K562 (cell line): ENCODE measurements around the gene ORAI3. TPM values are rescaled to one million over a fixed set of nuclear protein-coding genes. Genes with fewer than 3 reads are reported as not detected.

Experiments
- KLF13 ChIP-seq: fragments of 450-650 bp; IDR thresholded peaks from 2 replicates; pipeline ENCODE4 v1.6.1; 2016; ENCODE audit warnings: missing genetic modification characterization, low read depth, mild to moderate bottlenecking, missing compliant biosample characterization, moderate library complexity, borderline replicate concordance
- POLR3A ChIP-seq: IDR thresholded peaks from 2 replicates; pipeline ENCODE4 v1.6.1; 2011; ENCODE audit warnings: borderline replicate concordance, mild to moderate bottlenecking, moderate library complexity; ENCODE audit not compliant: insufficient read length, insufficient read depth; ENCODE audit errors: extremely low read depth
- ZBTB33 ChIP-seq: sonication (generic); formaldehyde crosslinking; IDR thresholded peaks from 2 replicates; pipeline ENCODE4 v1.8.1; 2023; ENCODE audit warnings: mild to moderate bottlenecking, missing genetic modification reagents
- ZNF24 ChIP-seq: fragments of 450-650 bp; IDR thresholded peaks from 2 replicates; pipeline ENCODE4 v1.6.1; 2016
- ZNF274 ChIP-seq: IDR thresholded peaks from 2 replicates; pipeline ENCODE4 v1.6.1; 2011; ENCODE audit warnings: low read depth, mild to moderate bottlenecking, low read length, moderate library complexity, borderline replicate concordance
- ZNF318 ChIP-seq, 2 experiments: fragments of 450-650 bp; IDR thresholded peaks; 2 replicates each; pipeline ENCODE4 v1.6.1; 2016; ENCODE audit warnings: mild to moderate bottlenecking in 2 of 2, borderline replicate concordance in 1 of 2, low read depth in 1 of 2, moderate library complexity in 1 of 2
- polyA plus RNA-seq, 8 experiments: library from polyadenylated mRNA; depleted of rRNA in 4 of 8; stranded (reverse) in 5 of 8; unstranded in 3 of 8; fragments of >200 nt; fragmentation: Nextera tagmentation in 2 of 8; fragmentation: Illumina TruSeq in 1 of 8; extraction: Ambion mirVana in 2 of 8; extraction: Trizol in 1 of 8; gene quantifications; 2 replicates each; pipeline versions ENCODE4 v1.2.1 to v1.2.3, GENCODE V29; 2011 to 2014; ENCODE audit warnings: inconsistent platforms in 1 of 8, missing spikeins in 1 of 8
- total RNA-seq, 7 experiments: library from RNA; depleted of rRNA in 6 of 7; stranded (reverse); fragments of >200 nt in 6 of 7; fragmentation: Illumina TruSeq in 2 of 7; extraction: Trizol in 2 of 7; gene quantifications; 2 replicates each; pipeline versions ENCODE4 v1.2.1 to v1.2.3, GENCODE V29; 2011 to 2021; ENCODE audit warnings: low replicate concordance in 1 of 7
- TF ChIP-seq, protein P1 (sequence below): fragments of 250-450 bp; sonication (Bioruptor Pico); IDR thresholded peaks from 2 replicates; pipeline ENCODE4 v1.4.0; 2020; ENCODE audit warnings: borderline replicate concordance
- TF ChIP-seq, protein P2 (sequence below): fragments of 250-450 bp; sonication (Bioruptor Pico); IDR thresholded peaks from 2 replicates; pipeline ENCODE4 v1.4.0; 2020; ENCODE audit warnings: mild to moderate bottlenecking, moderate library complexity, borderline replicate concordance

ORAI3 gene
- total and polyA plus RNA-seq, 9 of the 15 experiments (the other 6 are each of a cell fraction or from before 2014, with no cell fraction given), result 4.9 to 23.3 (median 14.1) TPM

- TF ChIP-seq, protein P1, sequence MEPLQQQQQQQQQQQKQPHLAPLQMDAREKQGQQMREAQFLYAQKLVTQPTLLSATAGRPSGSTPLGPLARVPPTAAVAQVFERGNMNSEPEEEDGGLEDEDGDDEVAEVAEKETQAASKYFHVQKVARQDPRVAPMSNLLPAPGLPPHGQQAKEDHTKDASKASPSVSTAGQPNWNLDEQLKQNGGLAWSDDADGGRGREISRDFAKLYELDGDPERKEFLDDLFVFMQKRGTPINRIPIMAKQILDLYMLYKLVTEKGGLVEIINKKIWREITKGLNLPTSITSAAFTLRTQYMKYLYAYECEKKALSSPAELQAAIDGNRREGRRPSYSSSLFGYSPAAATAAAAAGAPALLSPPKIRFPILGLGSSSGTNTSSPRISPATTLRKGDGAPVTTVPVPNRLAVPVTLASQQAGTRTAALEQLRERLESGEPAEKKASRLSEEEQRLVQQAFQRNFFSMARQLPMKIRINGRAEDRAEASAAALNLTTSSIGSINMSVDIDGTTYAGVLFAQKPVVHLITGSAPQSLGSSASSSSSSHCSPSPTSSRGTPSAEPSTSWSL, result no peak
- no peak for TF ChIP-seq ZNF274
- no peak for TF ChIP-seq POLR3A
- TF ChIP-seq ZNF318 (IDR thresholded peaks at IDR 0.05; ENCODE audit: borderline replicate concordance in 1 of 2, low read depth in 1 of 2), result no peak
- TF ChIP-seq, protein P2, sequence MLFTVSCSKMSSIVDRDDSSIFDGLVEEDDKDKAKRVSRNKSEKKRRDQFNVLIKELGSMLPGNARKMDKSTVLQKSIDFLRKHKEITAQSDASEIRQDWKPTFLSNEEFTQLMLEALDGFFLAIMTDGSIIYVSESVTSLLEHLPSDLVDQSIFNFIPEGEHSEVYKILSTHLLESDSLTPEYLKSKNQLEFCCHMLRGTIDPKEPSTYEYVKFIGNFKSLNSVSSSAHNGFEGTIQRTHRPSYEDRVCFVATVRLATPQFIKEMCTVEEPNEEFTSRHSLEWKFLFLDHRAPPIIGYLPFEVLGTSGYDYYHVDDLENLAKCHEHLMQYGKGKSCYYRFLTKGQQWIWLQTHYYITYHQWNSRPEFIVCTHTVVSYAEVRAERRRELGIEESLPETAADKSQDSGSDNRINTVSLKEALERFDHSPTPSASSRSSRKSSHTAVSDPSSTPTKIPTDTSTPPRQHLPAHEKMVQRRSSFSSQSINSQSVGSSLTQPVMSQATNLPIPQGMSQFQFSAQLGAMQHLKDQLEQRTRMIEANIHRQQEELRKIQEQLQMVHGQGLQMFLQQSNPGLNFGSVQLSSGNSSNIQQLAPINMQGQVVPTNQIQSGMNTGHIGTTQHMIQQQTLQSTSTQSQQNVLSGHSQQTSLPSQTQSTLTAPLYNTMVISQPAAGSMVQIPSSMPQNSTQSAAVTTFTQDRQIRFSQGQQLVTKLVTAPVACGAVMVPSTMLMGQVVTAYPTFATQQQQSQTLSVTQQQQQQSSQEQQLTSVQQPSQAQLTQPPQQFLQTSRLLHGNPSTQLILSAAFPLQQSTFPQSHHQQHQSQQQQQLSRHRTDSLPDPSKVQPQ (CRISPR knock-in tag), result no peak
- 0 out of 2 replicates have a peak, but pooled peaks have one; percentile 35 for TF ChIP-seq KLF13
- no peak for TF ChIP-seq ZNF24
- 0 out of 2 replicates have a peak, but pooled peaks have one; percentile 30 for TF ChIP-seq ZBTB33 (CRISPR knock-in tag)
These were observed 36.0 kb downstream of the ORAI3 start, which contains the start of gene HSD3B7 (continued) for GRCh38 chr16:30984669-30985400.
